HCT116 (cell line): ENCODE measurements around the gene ZBTB20. TPM values are rescaled to one million over a fixed set of nuclear protein-coding genes. Genes with fewer than 3 reads are reported as not detected.

Source experiments
- ATAC-seq: fragments of 200-7000 bp; cut with Tn5 transposase; 2 replicates; pipeline ENCODE4 v1.9.1; 2020; ENCODE audit warnings: mild to moderate bottlenecking, moderate library complexity
- BruUV-seq: library from RNA; stranded (reverse); fragments of 400-500 nt; replicated peaks from 2 replicates; lab custom pipeline; 2021; lab: Mats Ljungman, UMichigan
- CTCF ChIA-PET: fragments of 300-600 bp; sonication (Branson Sonifier 250); formaldehyde crosslinking; loops from one replicate; lab custom pipeline; 2021; ENCODE audit warnings: antibody characterized with exemption; lab: Charles Lee
- POLR2A ChIA-PET: fragments of 300-600, 350-600 bp; sonication (Branson Sonifier 250); formaldehyde crosslinking; loops from one replicate; lab custom pipeline; 2021; ENCODE audit warnings: antibody characterized with exemption; lab: Charles Lee
- RAD21 ChIA-PET, 2 experiments: fragments of 300-600 bp; sonication (Branson Sonifier 250); formaldehyde crosslinking; loops; one replicate each; lab custom pipeline; 2023; ENCODE audit warnings: low total read pairs in 2 of 2; ENCODE audit not compliant: uncharacterized antibody in 2 of 2, unreplicated experiment in 2 of 2, low non-redundant PET in 1 of 2; lab: Charles Lee
- DNase-seq: peaks from one replicate; pipeline ENCODE4 v3.0.0-alpha.2; 2010; ENCODE audit warnings: low read depth, low spot score
- H2AFZ ChIP-seq: fragments of 200-600 bp; shearing (Covaris generic), sonication (generic); 2 replicates; pipeline ENCODE4 v1.6.1; 2017; ENCODE audit warnings: low read depth, mixed run types, mixed read lengths, antibody characterized with exemption, low read length; ENCODE audit not compliant: poor library complexity, severe bottlenecking
- H3K27ac ChIP-seq: 2 replicates; pipeline ENCODE4 v1.5.1; 2012; ENCODE audit warnings: low read depth, low read length
- H3K27me3 ChIP-seq: fragments of 200-600 bp; sonication (generic); 2 replicates; pipeline ENCODE4 v1.6.1; 2016; ENCODE audit warnings: mixed run types, low read length, mixed read lengths; ENCODE audit not compliant: insufficient read depth
- H3K36me3 ChIP-seq, 2 experiments: fragments of 200-500 bp in 1 of 2; fragments of 200-600 bp in 1 of 2; sonication (Bioruptor generic) in 1 of 2; sonication (generic) in 1 of 2; 2 replicates each; pipeline versions ENCODE4 v1.5.1 to v1.6.1; 2014 to 2016; ENCODE audit warnings: low read length in 2 of 2, inconsistent platforms in 1 of 2, mixed read lengths in 1 of 2, mixed run types in 1 of 2; ENCODE audit not compliant: insufficient read depth in 2 of 2, control insufficient read depth in 1 of 2
- H3K4me1 ChIP-seq, 2 experiments: fragments of 200-600 bp in 1 of 2; sonication (generic) in 1 of 2; 2 replicates each; pipeline versions ENCODE4 v1.5.1 to v1.6.1; 2012 to 2017; ENCODE audit warnings: low read length in 2 of 2, inconsistent platforms in 1 of 2, mild to moderate bottlenecking in 1 of 2, mixed read lengths in 1 of 2, mixed run types in 1 of 2, moderate library complexity in 1 of 2; ENCODE audit not compliant: insufficient read depth in 2 of 2, control insufficient read depth in 1 of 2
- H3K4me2 ChIP-seq: fragments of 200-600 bp; sonication (generic); 2 replicates; pipeline ENCODE4 v1.6.1; 2017; ENCODE audit warnings: mixed run types, low read length, mixed read lengths
- H3K4me3 ChIP-seq, 2 experiments: fragments of 200-600 bp in 1 of 2; sonication (generic) in 1 of 2; replicated peaks in 1 of 2; 2 replicates each; pipeline ENCODE4 v1.5.1; 2011 to 2016; ENCODE audit warnings: low read length in 2 of 2, control low read depth in 1 of 2, low read depth in 1 of 2, mild to moderate bottlenecking in 1 of 2, mixed read lengths in 1 of 2, mixed run types in 1 of 2
- H3K79me2 ChIP-seq: fragments of 200-600 bp; sonication (generic); 2 replicates; pipeline ENCODE4 v1.6.1; 2017; ENCODE audit warnings: mild to moderate bottlenecking, mixed run types, low read length, moderate library complexity, mixed read lengths; ENCODE audit not compliant: insufficient read depth
- H3K9ac ChIP-seq: fragments of 200-600 bp; sonication (generic); 2 replicates; pipeline ENCODE4 v1.6.1; 2016; ENCODE audit warnings: low read length, mixed read lengths
- H3K9me2 ChIP-seq: fragments of 200-600 bp; sonication (generic), shearing (Covaris generic); 2 replicates; pipeline ENCODE4 v1.6.1; 2017; ENCODE audit warnings: mixed run types, mild to moderate bottlenecking, moderate library complexity; ENCODE audit not compliant: insufficient read depth
- H3K9me3 ChIP-seq, 2 experiments: fragments of 200-500 bp in 1 of 2; fragments of 200-600 bp in 1 of 2; sonication (Bioruptor generic) in 1 of 2; sonication (generic) in 1 of 2; 2 replicates each; pipeline ENCODE4 v1.6.1; 2014 to 2017; ENCODE audit warnings: low read length in 2 of 2, mixed read lengths in 2 of 2, inconsistent platforms in 1 of 2, low read depth in 1 of 2, mild to moderate bottlenecking in 1 of 2, mixed run types in 1 of 2, moderate library complexity in 1 of 2; ENCODE audit not compliant: control insufficient read depth in 1 of 2, insufficient read depth in 1 of 2
- H4K20me1 ChIP-seq: fragments of 200-600 bp; sonication (generic), shearing (Covaris generic); 2 replicates; pipeline ENCODE4 v1.6.1; 2017; ENCODE audit warnings: mixed run types, mild to moderate bottlenecking, moderate library complexity; ENCODE audit not compliant: insufficient read depth
- ATF3 ChIP-seq: IDR thresholded peaks from 2 replicates; pipeline ENCODE4 v1.6.1; 2012
- CEBPB ChIP-seq: IDR thresholded peaks from 2 replicates; pipeline ENCODE4 v1.6.1; 2012; ENCODE audit warnings: low read depth
- EGR1 ChIP-seq: IDR thresholded peaks from 2 replicates; pipeline ENCODE4 v1.6.1; 2012; ENCODE audit warnings: low read depth
- ELF1 ChIP-seq: IDR thresholded peaks from 2 replicates; pipeline ENCODE4 v1.6.1; 2012; ENCODE audit warnings: low read depth, borderline replicate concordance
- EZH2phosphoT487 ChIP-seq: fragments of 200-600 bp; IDR thresholded peaks from 2 replicates; pipeline ENCODE4 v1.6.1; 2018; ENCODE audit warnings: antibody characterized with exemption, borderline replicate concordance
- FOSL1 ChIP-seq: IDR thresholded peaks from 2 replicates; pipeline ENCODE4 v1.6.1; 2012; ENCODE audit warnings: low read depth
- JUND ChIP-seq: IDR thresholded peaks from 2 replicates; pipeline ENCODE4 v1.6.1; 2012
- MAX ChIP-seq: IDR thresholded peaks from 2 replicates; pipeline ENCODE4 v1.6.1; 2012
- POLR2AphosphoS5 ChIP-seq: IDR thresholded peaks from 2 replicates; pipeline ENCODE4 v1.6.1; 2011; ENCODE audit warnings: mild to moderate bottlenecking, low read depth, low read length, moderate library complexity
- REST ChIP-seq: IDR thresholded peaks from 2 replicates; pipeline ENCODE4 v1.6.1; 2012; ENCODE audit warnings: low read depth
- SP1 ChIP-seq: IDR thresholded peaks from 2 replicates; pipeline ENCODE4 v1.6.1; 2012; ENCODE audit warnings: low read depth
- SRF ChIP-seq: IDR thresholded peaks from 2 replicates; pipeline ENCODE4 v1.6.1; 2012; ENCODE audit warnings: low read depth
- TCF7L2 ChIP-seq: IDR thresholded peaks from 2 replicates; pipeline ENCODE4 v1.7.0; 2011; ENCODE audit warnings: borderline replicate concordance, inconsistent platforms; ENCODE audit not compliant: insufficient read depth, insufficient read length; ENCODE audit errors: extremely low read depth
- YY1 ChIP-seq: IDR thresholded peaks from 2 replicates; pipeline ENCODE4 v1.6.1; 2011; ENCODE audit warnings: low read length, low read depth, moderate library complexity, mild to moderate bottlenecking; ENCODE audit not compliant: insufficient replicate concordance; ENCODE audit errors: extremely low read depth
- ZBTB33 ChIP-seq: IDR thresholded peaks from 2 replicates; pipeline ENCODE4 v1.6.1; 2011; ENCODE audit warnings: mild to moderate bottlenecking, low read length, moderate library complexity; ENCODE audit not compliant: insufficient replicate concordance; ENCODE audit errors: extremely low read depth
- ZNF274 ChIP-seq: fragments of 200-500 bp; sonication (Bioruptor generic); IDR thresholded peaks from 2 replicates; pipeline ENCODE4 v1.6.1; 2014; ENCODE audit warnings: mild to moderate bottlenecking, low read depth, low read length, inconsistent platforms
- intact Hi-C: fragments of 100-400 bp; cut with micrococcal nuclease; formaldehyde crosslinking; loops from 2 replicates; pipeline ENCODE4 v1.10.0; 2022
- total RNA-seq: library from RNA; stranded (reverse); gene quantifications from one replicate; pipeline ENCODE4 v1.2.1, GENCODE V29; 2021; ENCODE audit not compliant: unreplicated experiment

Gene ZBTB20
- total RNA-seq, 1 experiment from 2014 or later, result 42.1 TPM

- H4K20me1 ChIP-seq, result no peaks in the 10 kb centered on the region; the same call in 1 of the 2 replicates
- no peaks in the 10 kb centered on the region for H3K9me2 ChIP-seq
- TF ChIP-seq EZH2phosphoT487 (no peak), EGR1 (no peak)
- no peaks in the 10 kb centered on the region for H3K9me3 ChIP-seq
- no peak overlapping the region for H3K9ac ChIP-seq
- H2AFZ ChIP-seq, result no peak overlapping the region
- RAD21 ChIA-PET, result no interaction called here
- no peak overlapping the region for H3K4me2 ChIP-seq
- H3K36me3 ChIP-seq, result no peaks in the 10 kb centered on the region
- CTCF ChIA-PET, result no interaction called here
- DNase-seq, result no peak
- H3K27ac ChIP-seq, result no peak overlapping the region
- POLR2A ChIA-PET, result no interaction called here
- intact Hi-C loops, result no loop called here
- H3K27me3 ChIP-seq, result no peaks in the 10 kb centered on the region
- no peak overlapping the region for H3K4me3 ChIP-seq
- peaks cover 13 to 45% of the 10 kb centered on the region in 2 experiments for H3K4me1 ChIP-seq
- no TSS peak for BruUV-seq
- ATAC-seq, result no peak
- peaks cover 96% of the 10 kb centered on the region for H3K79me2 ChIP-seq
These were observed 701.9 kb downstream of the ZBTB20 start for GRCh38 chr3:114445233-114445632.

GRCh38 chr3:114444216-114444615 lies 702.9 kb downstream of the ZBTB20 start:
- POLR2A ChIA-PET, result no interaction called here
- Histone ChIP-seq H3K4me2 (no peak overlapping the region), H3K27ac (no peak overlapping the region), H3K9me2 (no peaks in the 10 kb centered on the region), H3K9me3 (no peaks in the 10 kb centered on the region), H3K36me3 (no peaks in the 10 kb centered on the region), H3K79me2 (peaks cover 96% of the 10 kb centered on the region), H3K27me3 (no peaks in the 10 kb centered on the region), H2AFZ (no peak overlapping the region), H3K4me1 (peaks cover 13 to 41% of the 10 kb centered on the region in 2 experiments), H4K20me1 (no peaks in the 10 kb centered on the region; the same call in 1 of the 2 replicates), H3K9ac (no peak overlapping the region), H3K4me3 (no peak overlapping the region)
- CTCF ChIA-PET, result interaction anchor here (0.6 to 1.7 kb wide), 2 partner anchors 25 to 26 kb away, joined by 3 read pairs; no protein-coding TSS in a partner anchor
- RAD21 ChIA-PET, result no interaction called here
- DNase-seq (no peak), ATAC-seq (no peak)
- intact Hi-C loops, result no loop called here
- no TSS peak for BruUV-seq
- no peak for TF ChIP-seq POLR2AphosphoS5
- TF ChIP-seq SRF, result no peak
- no peak for TF ChIP-seq JUND
- TF ChIP-seq ELF1, result no peak
- no peak for TF ChIP-seq ZBTB33
- TF ChIP-seq REST, result no peak
- no peak for TF ChIP-seq ATF3
- TF ChIP-seq MAX, result no peak
- TF ChIP-seq YY1, result no peak
- no peak for TF ChIP-seq FOSL1
- TF ChIP-seq SP1, result no peak
- no peak for TF ChIP-seq TCF7L2
- no peak for TF ChIP-seq CEBPB
- no peak for TF ChIP-seq ZNF274
